H4 (cell line): ENCODE data around the gene LAMB1. TPM values are rescaled to one million over a fixed set of nuclear protein-coding genes. Genes with fewer than 3 reads are reported as not detected.

Experiments
- DNase-seq: peaks from one replicate; pipeline ENCODE4 v3.0.0-alpha.2; 2015; ENCODE audit warnings: low spot score
- total RNA-seq: library from RNA; depleted of rRNA; stranded (reverse); fragments of >200 nt; shearing (Covaris generic); gene quantifications from 2 replicates; pipeline ENCODE4 v1.2.3, GENCODE V29; 2014

The LAMB1 gene
- total RNA-seq, 1 experiment from 2014 or later = 140 TPM

- no peak for DNase-seq
Observed at GRCh38 chr7:108017776-108018151, 14.8 kb upstream of the LAMB1 start.

- DNase-seq = peak; percentile 73
Observed at GRCh38 chr7:108016841-108017775, 14.1 kb upstream of the LAMB1 start.

DNA sequence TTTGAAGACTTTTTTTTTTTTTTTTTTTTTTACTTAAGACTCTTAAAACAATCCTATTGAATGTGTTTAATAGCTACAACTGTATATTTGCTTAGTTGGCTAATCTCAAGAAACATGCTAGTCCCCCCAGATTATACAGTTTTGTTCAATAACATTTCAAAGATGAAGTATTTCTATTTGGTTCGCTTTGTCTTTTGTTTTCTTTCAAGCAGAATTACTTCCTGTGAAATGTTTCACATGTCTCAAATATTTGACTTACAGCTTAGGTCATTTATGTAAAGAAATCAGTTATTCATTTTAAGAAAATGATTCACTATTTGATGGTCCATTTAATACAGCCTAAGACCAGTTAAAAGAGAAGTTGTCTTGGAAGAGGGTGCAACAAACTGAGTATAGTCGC lies 12.8 kb upstream of the LAMB1 start:
- no peak for DNase-seq

DNA sequence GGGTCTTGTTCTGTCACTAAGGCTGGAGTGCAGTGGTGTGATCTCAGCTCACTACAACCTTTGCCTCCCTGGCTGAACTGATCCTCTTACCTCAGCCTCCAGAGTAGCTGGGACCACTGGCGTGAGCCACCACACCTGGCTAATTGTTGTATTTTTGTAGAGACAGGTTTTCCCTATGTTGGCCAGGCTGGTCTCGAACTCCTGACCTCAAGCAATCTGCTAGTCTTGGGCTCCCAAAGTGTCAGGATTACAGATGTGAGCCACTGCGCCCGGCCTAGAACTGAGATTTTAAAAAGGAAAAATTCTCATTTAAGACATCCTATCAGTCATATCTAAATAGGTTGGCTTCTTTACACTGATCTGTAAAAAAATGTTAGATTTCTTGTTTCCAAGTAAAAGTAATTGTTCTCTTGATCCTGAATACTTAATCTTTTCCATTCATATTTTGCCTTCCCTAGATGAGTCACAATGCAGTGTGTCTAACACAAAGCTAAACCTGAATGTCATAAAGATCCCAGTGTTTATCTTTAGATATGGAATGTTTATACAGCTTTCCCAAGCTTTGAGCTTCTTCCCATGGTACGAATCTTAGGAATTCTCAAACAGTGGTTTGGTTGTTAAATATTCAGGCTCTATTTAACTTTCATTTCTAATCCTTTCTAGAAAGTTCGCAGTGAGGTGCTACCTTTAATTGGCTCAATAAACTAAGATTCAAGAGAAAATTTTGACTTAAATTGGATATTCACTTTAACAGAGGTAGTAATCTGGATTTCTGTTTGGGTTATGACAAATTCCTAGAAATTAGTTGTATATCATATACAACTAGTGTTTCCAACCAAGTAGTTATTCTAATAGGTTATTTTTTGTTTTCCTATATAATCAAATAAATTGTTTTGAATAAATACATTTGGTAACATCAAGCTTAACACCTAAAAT lies 12.1 kb upstream of the LAMB1 start:
- peak; percentile 87 for DNase-seq

- no peak for DNase-seq
Observed at GRCh38 chr7:108014215-108014614, 11.3 kb upstream of the LAMB1 start.

- no peak for DNase-seq
Observed at GRCh38 chr7:108012499-108013430, 9.8 kb upstream of the LAMB1 start.

DNA sequence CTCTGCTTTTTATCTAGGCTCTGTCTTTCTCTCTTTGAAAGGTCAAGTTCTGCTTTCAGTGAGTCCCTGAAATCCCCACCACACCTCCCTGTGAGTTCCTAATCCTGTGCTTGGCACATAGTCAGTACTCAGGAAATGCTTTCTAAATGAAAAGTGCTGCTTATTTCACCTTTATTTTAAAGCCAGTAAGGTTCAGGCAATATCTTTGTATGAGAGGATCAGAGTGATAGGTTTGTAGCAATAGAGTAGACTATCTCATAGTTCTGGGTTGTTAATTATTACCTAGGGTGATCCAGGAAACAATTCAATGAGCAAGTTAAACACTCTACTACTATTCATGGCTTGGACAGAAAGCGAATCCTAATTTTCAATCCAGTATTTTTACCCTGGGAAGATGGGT lies 7.4 kb upstream of the LAMB1 start:
- DNase-seq = no peak

DNA sequence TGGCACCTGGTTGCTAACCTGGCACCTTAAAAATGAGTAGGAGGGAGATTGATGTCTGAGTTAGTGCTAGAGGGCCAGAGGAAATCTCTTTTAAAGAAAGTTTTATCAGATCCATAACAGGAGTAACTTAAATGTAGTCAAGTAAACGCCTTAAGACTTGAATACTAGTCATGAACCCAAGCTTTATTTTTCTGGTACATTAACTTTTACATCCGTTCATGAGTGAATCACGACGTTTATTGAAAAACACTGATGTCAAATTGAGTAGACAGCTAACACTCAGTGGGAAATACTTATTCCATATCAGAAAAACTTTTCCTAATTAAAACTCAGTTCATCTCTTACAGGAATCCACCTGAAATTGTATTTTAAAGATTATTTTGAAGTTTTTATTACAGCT lies 6.9 kb upstream of the LAMB1 start:
- no peak for DNase-seq

- no peak for DNase-seq
Observed at GRCh38 chr7:108008827-108009226, 5.9 kb upstream of the LAMB1 start.

GRCh38 chr7:108008240-108008639 lies 5.3 kb upstream of the LAMB1 start:
- DNase-seq = no peak

DNA sequence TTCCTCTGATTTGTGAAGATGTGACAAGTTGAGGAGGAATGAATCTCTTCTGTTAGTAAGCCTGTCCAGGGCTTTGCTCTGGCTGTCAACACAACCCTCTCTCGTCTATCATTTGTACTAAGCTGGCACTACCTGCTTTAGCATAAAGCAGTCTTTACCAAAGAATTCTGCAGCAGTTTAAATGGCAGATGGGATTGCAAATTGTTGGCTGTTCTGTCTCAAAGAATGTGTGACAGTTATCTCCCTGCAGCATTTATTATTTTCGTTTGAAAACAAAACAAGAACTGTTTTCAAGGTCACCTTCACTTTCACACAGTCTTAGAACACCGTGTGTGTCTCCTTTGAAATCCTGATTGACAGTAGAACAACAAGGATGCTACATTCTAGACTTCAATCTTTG lies 4.8 kb upstream of the LAMB1 start:
- DNase-seq = no peak

DNA sequence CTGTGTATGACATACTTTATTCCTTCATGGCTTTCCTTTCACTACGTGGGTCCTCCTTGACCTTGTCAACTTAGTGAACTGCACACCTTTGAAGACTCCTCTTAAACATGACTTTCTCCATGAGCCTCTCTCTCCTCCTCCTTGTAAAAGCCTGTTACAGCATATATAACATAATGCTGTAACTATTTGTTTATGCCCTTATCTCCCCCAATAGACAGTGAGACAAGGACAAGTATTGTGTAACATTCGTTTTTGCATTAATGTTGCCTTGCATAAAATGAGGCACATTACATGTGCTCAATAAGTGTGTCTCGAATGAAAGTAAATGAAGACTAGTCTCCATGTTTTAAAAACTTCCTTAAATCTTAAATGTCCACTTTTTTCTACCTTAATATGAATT lies 4.3 kb upstream of the LAMB1 start:
- no peak for DNase-seq

DNA sequence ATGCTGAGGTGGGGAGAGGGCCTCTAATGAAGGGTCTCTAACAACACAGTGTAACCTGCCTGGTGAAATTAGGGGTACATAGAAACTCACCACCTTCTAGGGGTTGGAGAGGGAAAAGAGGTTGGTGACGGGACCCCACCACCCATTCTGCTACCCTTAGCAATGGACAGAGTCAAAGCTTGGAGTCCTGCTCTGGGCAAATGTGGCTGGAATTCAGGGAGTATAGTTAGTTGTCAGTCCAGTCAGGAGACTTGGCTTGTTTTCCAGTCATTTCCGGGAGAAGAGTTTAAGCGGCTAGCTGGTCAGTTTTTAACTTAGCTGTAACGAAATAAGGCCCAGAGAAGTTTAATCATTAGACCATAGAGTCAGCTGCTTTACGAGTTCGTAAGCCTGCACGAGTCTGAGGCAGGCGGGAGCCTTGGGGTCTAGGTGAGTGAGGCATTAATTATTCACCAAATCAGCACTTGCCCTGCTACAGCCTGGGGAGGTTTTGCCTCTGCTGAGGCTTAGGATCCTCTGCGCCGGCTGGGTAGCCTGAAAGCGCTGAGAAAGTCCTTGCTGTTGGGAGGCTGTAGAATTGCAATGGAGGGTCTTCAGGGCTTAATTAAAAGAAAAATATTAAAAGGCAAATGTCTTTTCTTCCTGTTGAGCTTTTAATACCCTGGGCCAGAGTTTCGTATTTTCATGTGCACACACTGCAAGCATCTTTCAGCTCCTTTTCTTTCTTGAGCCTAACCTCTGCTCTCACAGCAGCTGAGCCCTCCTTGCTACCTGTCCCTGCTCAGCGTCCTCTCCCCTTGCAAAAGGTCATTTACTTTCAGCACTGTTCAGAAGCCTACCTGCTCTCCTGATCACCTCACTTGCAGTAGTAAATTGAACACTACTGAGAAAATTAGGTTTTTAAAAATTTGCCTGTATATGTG lies 1.5 kb upstream of the LAMB1 start:
- DNase-seq = no peak

DNA sequence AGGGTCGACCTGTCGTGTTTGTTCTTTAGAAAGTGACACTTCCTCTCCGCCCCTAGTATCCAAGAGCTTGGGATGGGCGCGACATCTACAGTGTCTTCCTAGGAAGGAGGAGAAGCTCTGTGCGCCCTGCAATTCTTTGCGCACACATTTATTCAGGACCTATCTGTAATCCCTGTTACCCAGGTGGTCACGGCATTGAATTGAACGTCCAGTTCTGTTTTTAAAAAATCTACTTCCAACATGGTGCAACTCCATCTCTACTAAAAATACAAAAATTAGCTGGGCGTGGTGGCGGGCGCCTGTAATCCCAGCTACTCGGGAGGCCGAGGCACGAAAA lies 606 bp upstream of the LAMB1 start:
- no peak for DNase-seq

DNA sequence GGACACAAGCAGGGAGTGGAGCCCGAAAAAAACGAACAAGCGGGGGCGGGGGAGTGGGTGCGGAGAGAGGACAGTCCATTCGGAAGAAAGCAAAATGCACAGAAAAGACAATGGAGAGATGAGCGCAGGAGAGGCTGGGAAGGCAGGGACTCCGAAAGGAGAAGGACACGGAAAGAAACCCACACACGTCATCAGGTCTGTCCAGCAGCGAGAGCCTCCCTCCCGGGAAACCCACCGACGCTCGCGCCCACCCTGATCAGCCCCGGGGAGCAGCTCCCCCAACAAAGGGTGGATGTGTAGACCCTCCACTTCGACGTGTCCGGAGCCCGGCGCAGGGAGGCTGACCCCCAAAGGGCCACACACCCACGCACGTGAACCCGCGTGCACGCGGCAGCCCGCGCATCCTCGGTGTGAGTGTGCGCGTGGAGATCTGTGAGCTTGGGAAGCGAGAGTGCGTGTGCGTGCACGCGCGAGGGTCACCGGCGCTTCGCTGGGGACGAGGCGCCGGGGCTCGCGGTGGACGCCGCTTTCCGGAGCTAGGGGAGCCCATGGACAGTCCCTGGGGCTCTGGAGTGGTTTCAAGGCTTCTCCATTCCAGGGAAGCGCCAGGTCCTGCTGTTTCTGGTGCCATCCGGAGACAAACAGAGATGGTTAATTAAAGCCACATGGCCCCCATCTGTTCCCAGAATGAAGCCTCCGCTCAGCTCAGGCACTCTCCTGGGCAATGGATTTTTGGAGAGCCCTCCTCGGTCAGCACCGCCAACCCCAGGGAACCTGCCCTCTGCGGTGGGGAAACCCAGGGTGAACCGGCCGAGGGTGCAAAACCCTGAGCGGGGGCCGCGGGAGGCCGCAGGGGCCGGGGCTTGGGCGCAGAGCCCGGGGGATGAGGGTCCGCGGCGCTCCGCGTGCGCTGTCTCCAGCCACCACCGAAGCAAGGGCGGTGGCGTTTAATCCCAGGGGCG lies 916 bp downstream of the LAMB1 start:
- no peak for DNase-seq

- no peak for DNase-seq
Observed at GRCh38 chr7:108000875-108001763, 1.8 kb downstream of the LAMB1 start.

DNA sequence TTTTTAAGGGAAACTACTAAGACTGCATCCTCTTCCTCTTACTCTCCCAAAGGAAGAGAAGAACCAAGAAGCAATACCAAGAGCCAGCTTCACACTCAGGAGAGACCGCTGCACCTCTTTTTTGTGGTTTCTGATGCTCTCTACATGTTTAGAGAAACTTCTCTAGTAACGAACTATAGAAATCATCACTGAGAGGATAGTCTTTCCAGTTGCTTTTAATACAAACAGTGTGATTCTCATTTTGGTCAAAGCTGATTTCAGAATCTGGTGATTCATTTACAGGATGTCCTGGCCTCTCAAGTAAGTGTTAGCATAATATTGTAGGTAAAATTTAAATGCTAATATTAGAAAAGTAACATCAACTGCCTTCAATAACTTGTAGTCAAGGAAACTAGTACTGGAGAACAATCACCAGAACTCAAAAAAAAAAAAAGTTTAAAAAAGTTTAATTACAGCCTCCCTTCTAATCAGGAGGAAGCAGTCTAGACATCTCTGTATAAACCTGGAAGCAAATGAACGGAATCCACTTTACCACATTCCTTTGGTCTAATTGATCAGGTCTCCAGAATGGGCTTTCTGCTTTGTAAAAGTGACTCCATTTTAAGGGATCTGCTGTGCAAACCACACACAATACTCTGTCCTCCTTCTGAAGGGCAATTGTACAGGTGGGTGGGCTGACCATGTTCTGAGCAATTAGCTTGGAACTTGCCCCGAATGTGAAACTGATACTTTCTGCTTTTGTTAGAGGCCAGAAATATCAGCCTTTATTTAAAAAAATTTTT lies 3.0 kb downstream of the LAMB1 start:
- peak; percentile 53 for DNase-seq
